H9 (cell line): ENCODE data around the gene CNNM4. TPM values are rescaled to one million over a fixed set of nuclear protein-coding genes. Genes with fewer than 3 reads are reported as not detected.

ENCODE experiments used
- DNase-seq: peaks from one replicate; pipeline ENCODE4 v3.0.0-alpha.2; 2017
- H2AFZ ChIP-seq: one replicate; pipeline ENCODE4 v1.6.1; 2013; ENCODE audit warnings: mild to moderate bottlenecking, low read length, control low read depth, moderate library complexity
- H2AK5ac ChIP-seq: 2 replicates; pipeline ENCODE4 v1.6.1; 2013; ENCODE audit warnings: low read length, control low read depth, mixed read lengths; ENCODE audit not compliant: insufficient read length
- H2BK120ac ChIP-seq: one replicate; pipeline ENCODE4 v1.6.1; 2013; ENCODE audit warnings: low read depth, mild to moderate bottlenecking, low read length, control low read depth, inconsistent platforms; ENCODE audit not compliant: poor library complexity, severe bottlenecking
- H2BK12ac ChIP-seq: 2 replicates; pipeline ENCODE4 v1.6.1; 2013; ENCODE audit warnings: low read length, control low read depth, mixed read lengths, low read depth; ENCODE audit not compliant: insufficient read length
- H2BK15ac ChIP-seq: 2 replicates; pipeline ENCODE4 v1.6.1; 2013; ENCODE audit warnings: low read depth, low read length, control low read depth
- H2BK20ac ChIP-seq: one replicate; pipeline ENCODE4 v1.6.1; 2013; ENCODE audit warnings: low read depth, mild to moderate bottlenecking, low read length, control low read depth, inconsistent platforms; ENCODE audit not compliant: poor library complexity, severe bottlenecking
- H2BK5ac ChIP-seq: 2 replicates; pipeline ENCODE4 v1.6.1; 2013; ENCODE audit warnings: low read length, control low read depth, mixed read lengths; ENCODE audit not compliant: insufficient read length
- H3K14ac ChIP-seq: 2 replicates; pipeline ENCODE4 v1.6.1; 2013; ENCODE audit warnings: low read length, control low read depth; ENCODE audit not compliant: insufficient read depth
- H3K18ac ChIP-seq: 2 replicates; pipeline ENCODE4 v1.6.1; 2013; ENCODE audit warnings: low read depth, mild to moderate bottlenecking, mixed read lengths, low read length, control low read depth; ENCODE audit not compliant: insufficient read length
- H3K23ac ChIP-seq: 2 replicates; pipeline ENCODE4 v1.6.1; 2013; ENCODE audit warnings: low read length, control low read depth, mixed read lengths, low read depth; ENCODE audit not compliant: insufficient read length
- H3K23me2 ChIP-seq: 2 replicates; pipeline ENCODE4 v1.6.1; 2013; ENCODE audit warnings: low read depth, mild to moderate bottlenecking, mixed read lengths, low read length, control low read depth; ENCODE audit not compliant: insufficient read length, poor library complexity, severe bottlenecking
- H3K27ac ChIP-seq: 2 replicates; pipeline ENCODE4 v1.5.1; 2013; ENCODE audit warnings: low read length, control low read depth, mixed read lengths, low read depth; ENCODE audit not compliant: insufficient read length
- H3K27me3 ChIP-seq: 2 replicates; pipeline ENCODE4 v1.6.1; 2013; ENCODE audit warnings: low read length, control low read depth, inconsistent platforms; ENCODE audit not compliant: insufficient read depth
- H3K4ac ChIP-seq: 2 replicates; pipeline ENCODE4 v1.6.1; 2013; ENCODE audit warnings: low read depth, mild to moderate bottlenecking, control low read depth, inconsistent platforms, low read length, moderate library complexity
- H3K4me1 ChIP-seq: 2 replicates; pipeline ENCODE4 v1.6.1; 2013; ENCODE audit warnings: low read length, control low read depth, inconsistent platforms; ENCODE audit not compliant: insufficient read depth
- H3K4me2 ChIP-seq: 2 replicates; pipeline ENCODE4 v1.6.1; 2013; ENCODE audit warnings: low read length, control low read depth, mixed read lengths; ENCODE audit not compliant: insufficient read length, insufficient read depth
- H3K56ac ChIP-seq: 2 replicates; pipeline ENCODE4 v1.6.1; 2013; ENCODE audit warnings: low read depth, mild to moderate bottlenecking, mixed read lengths, low read length, control low read depth; ENCODE audit not compliant: insufficient read length
- H3K79me1 ChIP-seq: 2 replicates; pipeline ENCODE4 v1.6.1; 2013; ENCODE audit warnings: low read depth, mild to moderate bottlenecking, moderate library complexity, low read length, control low read depth, inconsistent platforms; ENCODE audit not compliant: insufficient read depth, poor library complexity, severe bottlenecking
- H3K79me2 ChIP-seq: 2 replicates; pipeline ENCODE4 v1.6.1; 2013; ENCODE audit warnings: low read length, control low read depth, inconsistent platforms; ENCODE audit not compliant: insufficient read depth
- H3K9ac ChIP-seq: 2 replicates; pipeline ENCODE4 v1.6.1; 2013; ENCODE audit warnings: low read length, control low read depth, mixed read lengths; ENCODE audit not compliant: insufficient read length; ENCODE audit errors: extremely low read depth
- H3K9me3 ChIP-seq: one replicate; pipeline ENCODE4 v1.6.1; 2013; ENCODE audit warnings: low read depth, low read length, inconsistent platforms; ENCODE audit not compliant: control insufficient read depth
- H3T11ph ChIP-seq: one replicate; pipeline ENCODE4 v1.6.1; 2013; ENCODE audit warnings: mild to moderate bottlenecking, low read length, control low read depth, inconsistent platforms
- H4K20me1 ChIP-seq: one replicate; pipeline ENCODE4 v1.6.1; 2013; ENCODE audit not compliant: control insufficient read depth, insufficient read length, insufficient read depth
- H4K5ac ChIP-seq: 2 replicates; pipeline ENCODE4 v1.6.1; 2013; ENCODE audit warnings: low read depth, mild to moderate bottlenecking, mixed read lengths, low read length, control low read depth; ENCODE audit not compliant: insufficient read length
- H4K8ac ChIP-seq: replicated peaks from 2 replicates; pipeline ENCODE4 v1.6.1; 2013; ENCODE audit warnings: low read length, control low read depth, mixed read lengths, low read depth; ENCODE audit not compliant: insufficient read length
- H4K91ac ChIP-seq: 2 replicates; pipeline ENCODE4 v1.6.1; 2013; ENCODE audit warnings: low read depth, mild to moderate bottlenecking, moderate library complexity, mixed read lengths, low read length, control low read depth; ENCODE audit not compliant: insufficient read length
- H3K27ac Mint-ChIP-seq, 3 experiments: 2 replicates in 2 of 3; 3 replicates in 1 of 3; pipeline ENCODE4 v1.8.0; 2020 to 2021; ENCODE audit warnings: mixed read lengths in 3 of 3, mild to moderate bottlenecking in 1 of 3, moderate library complexity in 1 of 3
- H3K27me3 Mint-ChIP-seq: 2 replicates; pipeline ENCODE4 v1.8.0; 2021; ENCODE audit warnings: low read depth, mild to moderate bottlenecking, moderate library complexity, mixed read lengths
- H3K36me3 Mint-ChIP-seq, 3 experiments: 2 replicates in 2 of 3; 3 replicates in 1 of 3; pipeline ENCODE4 v1.8.0; 2020 to 2021; ENCODE audit warnings: low read depth in 3 of 3, mixed read lengths in 3 of 3; ENCODE audit not compliant: insufficient read depth in 1 of 3
- H3K4me1 Mint-ChIP-seq, 2 experiments: 2 replicates each; pipeline ENCODE4 v1.8.0; 2020; ENCODE audit warnings: mixed read lengths in 2 of 2
- H3K4me3 Mint-ChIP-seq, 2 experiments: 2 replicates in 1 of 2; 3 replicates in 1 of 2; pipeline ENCODE4 v1.8.0; 2020 to 2021; ENCODE audit warnings: mild to moderate bottlenecking in 2 of 2, mixed read lengths in 2 of 2, moderate library complexity in 1 of 2
- H3K9me3 Mint-ChIP-seq, 2 experiments: 2 replicates in 1 of 2; 3 replicates in 1 of 2; pipeline ENCODE4 v1.8.0; 2020; ENCODE audit warnings: mild to moderate bottlenecking in 2 of 2, mixed read lengths in 2 of 2, moderate library complexity in 1 of 2
- WGBS: extraction: QIAGEN DNeasy Blood & Tissue Kit; methylation state at CpG from one replicate; pipeline ENCODE4 v1.1.7; 2013; ENCODE audit warnings: missing lambda C conversion rate, low lambda C conversion rate, mixed read lengths; ENCODE audit not compliant: insufficient read length; ENCODE audit errors: extremely low coverage; 5-methylcytosine and 5-hydroxymethylcytosine counted together
- total RNA-seq: library from RNA; stranded (reverse); gene quantifications from 2 replicates; pipeline ENCODE4 v1.2.1, GENCODE V29; 2021
- TF ChIP-seq, protein P1 (sequence below): fragments of 200-600 bp; sonication (generic); conservative IDR thresholded peaks from 3 replicates; pipeline ENCODE4 v1.8.0; 2021; ENCODE audit warnings: antibody characterized with exemption, mild to moderate bottlenecking

The CNNM4 gene
- total RNA-seq, 1 experiment from 2014 or later, result 8.5 TPM

DNA sequence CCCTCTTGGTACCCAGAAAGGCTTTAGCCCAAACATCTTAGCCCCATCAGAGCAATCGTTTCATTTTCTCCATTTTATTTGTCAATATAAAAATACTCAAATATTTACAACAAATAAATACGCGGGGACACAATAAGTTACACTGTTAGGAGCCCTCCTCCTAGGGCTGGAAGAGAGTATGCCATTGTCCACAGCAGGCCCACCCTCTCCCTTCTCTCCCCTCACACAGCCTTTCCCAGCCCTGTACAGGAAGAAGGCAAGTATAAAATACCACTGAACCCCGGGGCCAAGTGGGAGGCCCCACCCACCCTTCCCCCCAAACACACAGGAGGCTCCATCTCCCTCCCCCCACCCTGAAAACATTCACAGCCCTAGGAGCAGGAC lies 99.0 kb downstream of the CNNM4 start:
- Histone ChIP-seq H3K56ac (no peak overlapping the region), H2AFZ (no peak overlapping the region), H2BK12ac (no peak overlapping the region), H2BK5ac (no peak overlapping the region), H3K4me1 (no peaks in the 10 kb centered on the region; the same call in 1 of the 2 replicates), H4K8ac (no peak overlapping the region), H3T11ph (no peak overlapping the region), H3K4ac (no peak overlapping the region), H3K23ac (no peak overlapping the region), H2BK20ac (no peak overlapping the region), H3K27me3 (no peaks in the 10 kb centered on the region), H4K20me1 (peaks cover 2% of the 10 kb centered on the region), H3K14ac (no peak overlapping the region), H3K4me2 (no peak overlapping the region), H4K5ac (no peak overlapping the region), H3K23me2 (peaks cover 6% of the 10 kb centered on the region), H3K18ac (no peak overlapping the region), H3K79me2 (peaks cover 2% of the 10 kb centered on the region; the same call in 1 of the 2 replicates), H2BK15ac (no peak overlapping the region), H2BK120ac (no peak overlapping the region), H3K27ac (no peak overlapping the region), H3K79me1 (no peaks in the 10 kb centered on the region), H2AK5ac (no peak overlapping the region), H4K91ac (no peak overlapping the region), H3K9me3 (no peaks in the 10 kb centered on the region), H3K9ac (no peak overlapping the region)
- 100% methylated on average over 3 of the region's 4 CpGs for WGBS
- Mint-ChIP-seq H3K4me1 (peaks cover 22 to 24% of the 10 kb centered on the region in 2 experiments), H3K4me3 (peak overlapping the region in 1 of 2 experiments; percentile 80; a peak in 2 of 5 replicates), H3K27ac (no peak overlapping the region; a peak in 1 of 7 replicates), H3K36me3 (peaks cover 20 to 49% (median 40%) of the 10 kb centered on the region in 3 experiments), H3K9me3 (no peaks in the 10 kb centered on the region), H3K27me3 (no peaks in the 10 kb centered on the region; the same call in 1 of the 2 replicates)
- DNase-seq, result no peak
- TF ChIP-seq, protein P1, sequence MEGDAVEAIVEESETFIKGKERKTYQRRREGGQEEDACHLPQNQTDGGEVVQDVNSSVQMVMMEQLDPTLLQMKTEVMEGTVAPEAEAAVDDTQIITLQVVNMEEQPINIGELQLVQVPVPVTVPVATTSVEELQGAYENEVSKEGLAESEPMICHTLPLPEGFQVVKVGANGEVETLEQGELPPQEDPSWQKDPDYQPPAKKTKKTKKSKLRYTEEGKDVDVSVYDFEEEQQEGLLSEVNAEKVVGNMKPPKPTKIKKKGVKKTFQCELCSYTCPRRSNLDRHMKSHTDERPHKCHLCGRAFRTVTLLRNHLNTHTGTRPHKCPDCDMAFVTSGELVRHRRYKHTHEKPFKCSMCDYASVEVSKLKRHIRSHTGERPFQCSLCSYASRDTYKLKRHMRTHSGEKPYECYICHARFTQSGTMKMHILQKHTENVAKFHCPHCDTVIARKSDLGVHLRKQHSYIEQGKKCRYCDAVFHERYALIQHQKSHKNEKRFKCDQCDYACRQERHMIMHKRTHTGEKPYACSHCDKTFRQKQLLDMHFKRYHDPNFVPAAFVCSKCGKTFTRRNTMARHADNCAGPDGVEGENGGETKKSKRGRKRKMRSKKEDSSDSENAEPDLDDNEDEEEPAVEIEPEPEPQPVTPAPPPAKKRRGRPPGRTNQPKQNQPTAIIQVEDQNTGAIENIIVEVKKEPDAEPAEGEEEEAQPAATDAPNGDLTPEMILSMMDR, result no peak
